Right kidney (tissue), 1 donor: Measurements from ENCODE around the gene SPECC1L.

Source experiments
- DNase-seq: peaks from one replicate; pipeline ENCODE4 v3.0.0-alpha.2; 2016

Gene SPECC1L

DNA sequence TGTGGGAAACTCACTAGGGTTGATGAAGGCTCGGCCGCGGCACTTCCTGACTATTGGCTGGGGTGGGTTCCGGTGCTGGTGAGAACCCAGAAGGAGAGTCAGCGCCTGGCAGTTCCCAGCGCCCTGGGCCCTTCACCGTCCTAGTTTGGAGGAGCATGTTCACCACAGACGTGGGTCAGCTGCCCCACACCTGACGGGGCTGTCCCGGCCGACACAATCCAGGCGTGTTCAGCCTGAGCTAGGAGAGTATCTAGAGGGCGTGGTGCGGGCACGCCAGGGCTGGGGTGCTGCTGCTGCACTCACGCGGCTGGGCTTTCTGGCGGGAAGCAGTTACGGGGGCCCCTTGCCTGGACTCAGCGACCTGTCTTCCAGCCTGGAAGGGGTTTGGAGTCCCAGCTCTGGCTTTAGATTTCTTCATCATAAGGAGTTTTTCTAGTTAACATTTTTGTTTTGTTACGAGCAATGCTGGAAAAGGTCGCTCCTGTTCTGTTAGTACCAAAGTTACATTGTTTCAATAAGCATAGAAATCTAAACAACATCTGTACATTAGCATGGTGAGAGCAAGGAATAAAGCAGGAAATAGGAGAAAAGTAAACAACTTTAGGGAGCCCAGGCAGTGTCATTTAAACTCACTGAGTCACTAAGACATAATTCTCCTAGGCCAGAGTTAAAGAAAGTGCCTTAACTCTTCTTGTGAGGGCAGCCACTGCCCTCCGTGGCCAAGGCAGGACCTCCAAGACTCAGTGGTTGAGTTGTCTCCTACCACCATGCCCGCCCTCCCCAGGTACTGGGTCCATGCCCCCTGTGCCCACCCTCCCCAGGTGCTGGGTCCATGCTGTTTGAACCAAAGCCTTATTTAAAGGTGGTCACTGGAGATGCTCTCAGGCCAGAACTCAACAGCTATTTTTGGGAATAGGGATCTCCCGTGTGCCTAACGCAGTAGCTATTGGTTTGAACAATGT lies 144.6 kb downstream of the SPECC1L start:
- no peak for DNase-seq

DNA sequence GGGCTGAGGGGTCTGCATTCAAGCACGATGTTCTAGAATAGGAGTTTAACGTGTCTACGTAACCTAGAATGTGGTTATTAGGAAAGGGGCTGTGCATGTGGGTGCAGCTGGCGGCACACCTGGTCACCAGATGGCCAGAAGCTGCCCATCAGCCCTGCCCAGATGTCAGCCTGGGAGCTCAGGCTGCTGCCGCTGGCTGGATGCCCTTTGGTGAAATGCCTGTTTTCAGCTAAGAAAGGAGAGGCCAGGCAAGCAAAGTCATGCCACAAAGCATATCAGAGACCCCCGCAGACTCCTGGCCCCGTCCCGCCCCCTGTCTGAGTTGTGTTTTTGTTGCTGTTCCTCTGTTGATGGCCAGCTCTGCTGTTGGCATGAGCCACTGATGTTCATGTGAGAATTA lies 145.5 kb downstream of the SPECC1L start:
- DNase-seq, result no peak

DNA sequence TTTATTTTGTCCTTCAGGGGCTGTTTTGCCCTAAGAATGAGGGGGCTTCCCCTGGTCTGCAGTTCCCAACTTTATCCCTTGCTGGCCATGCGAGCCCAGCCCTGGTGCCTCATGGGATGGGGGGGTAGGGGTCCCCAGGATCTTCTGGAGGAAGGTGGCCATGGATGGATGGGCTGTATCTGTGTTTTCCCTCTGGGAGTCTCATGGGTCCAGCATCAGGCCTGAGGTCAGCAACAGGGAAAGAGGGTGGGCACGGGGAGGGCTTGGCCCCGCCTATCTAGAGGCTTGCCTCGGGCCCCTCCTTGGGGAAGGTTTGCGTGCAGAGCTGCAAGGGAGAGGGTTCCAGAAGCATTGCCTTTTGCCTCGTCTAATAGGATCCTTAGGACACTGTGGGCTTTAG lies 146.0 kb downstream of the SPECC1L start:
- no peak for DNase-seq

DNA sequence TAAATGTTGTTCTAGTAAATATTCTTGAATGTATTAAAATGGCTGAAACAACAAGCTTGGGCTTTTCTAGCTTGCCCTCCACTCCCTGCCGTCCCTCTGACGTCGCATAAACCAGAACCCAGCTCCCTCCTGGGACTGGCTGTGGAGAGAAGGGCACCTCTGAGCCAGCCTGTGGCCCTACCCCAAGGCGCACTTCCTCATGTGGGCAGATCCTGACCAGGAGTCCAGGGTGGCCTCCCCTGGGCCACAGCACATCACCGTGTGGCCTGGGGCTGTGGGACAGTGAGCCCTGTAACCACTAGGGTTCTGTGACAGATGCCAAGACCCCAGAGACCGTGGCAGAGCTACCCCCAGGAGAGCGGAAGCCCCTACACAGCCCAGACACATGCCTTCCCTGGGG lies 146.6 kb downstream of the SPECC1L start:
- no peak for DNase-seq

DNA sequence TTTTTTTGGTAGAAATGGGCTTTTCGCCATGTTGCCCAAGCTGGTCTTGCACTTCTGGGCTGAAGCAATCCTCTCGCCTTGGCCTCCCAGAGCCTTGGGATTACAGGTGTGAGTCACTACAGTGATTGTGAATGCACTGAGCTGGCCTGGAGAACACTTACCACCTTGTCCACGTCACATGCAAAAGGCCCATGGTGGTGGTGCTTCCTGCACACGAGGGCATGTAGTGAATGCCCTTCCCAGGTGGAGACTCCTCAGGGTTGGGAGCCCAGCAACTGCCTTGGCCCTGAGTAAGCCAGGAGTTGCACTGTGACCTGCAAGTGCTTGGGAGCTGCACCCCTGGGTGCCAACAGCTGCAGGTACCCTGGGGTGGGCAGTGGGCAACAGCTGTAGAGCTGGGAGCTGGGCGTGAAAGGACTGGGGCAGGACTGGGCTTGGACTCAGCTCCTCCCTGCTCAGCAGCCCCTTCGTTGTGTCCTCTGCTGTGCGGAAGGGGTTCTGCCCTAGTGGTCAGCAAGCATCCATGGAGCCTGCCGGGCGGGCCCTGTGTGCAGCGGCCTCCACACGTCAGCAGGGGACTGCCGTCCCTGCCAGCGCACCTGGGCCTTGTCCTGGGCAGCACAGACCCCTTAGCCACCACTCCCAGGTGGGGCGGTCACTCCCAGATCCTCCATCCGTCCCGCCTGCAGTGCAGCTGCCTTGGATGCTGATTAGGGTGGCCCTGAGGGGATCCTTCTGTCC lies 147.4 kb downstream of the SPECC1L start:
- no peak for DNase-seq

DNA sequence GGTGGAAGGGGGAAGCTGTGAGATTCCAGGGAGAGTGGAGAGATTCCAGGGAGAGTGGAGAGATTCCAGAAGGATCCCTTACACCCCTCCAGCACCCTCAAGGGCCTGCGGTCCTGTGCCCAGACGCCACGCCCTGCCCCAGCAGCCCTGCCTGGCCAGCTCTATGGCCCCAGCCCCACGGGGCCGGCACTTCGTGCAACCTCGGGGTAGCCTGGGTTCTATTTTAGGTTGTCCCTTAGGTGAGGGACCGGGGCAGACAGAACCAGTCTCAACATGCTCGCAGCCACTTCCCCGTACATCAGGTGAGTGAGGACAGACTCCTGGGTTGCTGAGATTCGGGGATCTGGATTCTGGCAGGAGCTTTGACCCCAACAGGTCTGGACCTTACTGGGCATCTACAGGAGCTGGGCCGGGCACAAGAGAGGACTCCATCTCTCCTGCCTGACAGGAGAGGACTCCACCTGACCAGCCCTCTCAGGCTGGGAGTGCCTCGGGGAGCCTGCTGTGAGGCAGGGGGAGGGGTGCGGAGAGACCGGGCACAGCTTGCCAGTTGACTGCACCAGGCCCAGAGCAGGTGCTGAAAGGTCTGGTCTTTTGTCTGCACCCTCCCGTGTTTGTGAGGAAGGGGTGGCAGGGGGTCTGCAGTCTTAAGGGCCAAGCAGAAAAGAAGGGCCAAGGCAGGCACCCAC lies 148.3 kb downstream of the SPECC1L start:
- DNase-seq, result no peak

DNA sequence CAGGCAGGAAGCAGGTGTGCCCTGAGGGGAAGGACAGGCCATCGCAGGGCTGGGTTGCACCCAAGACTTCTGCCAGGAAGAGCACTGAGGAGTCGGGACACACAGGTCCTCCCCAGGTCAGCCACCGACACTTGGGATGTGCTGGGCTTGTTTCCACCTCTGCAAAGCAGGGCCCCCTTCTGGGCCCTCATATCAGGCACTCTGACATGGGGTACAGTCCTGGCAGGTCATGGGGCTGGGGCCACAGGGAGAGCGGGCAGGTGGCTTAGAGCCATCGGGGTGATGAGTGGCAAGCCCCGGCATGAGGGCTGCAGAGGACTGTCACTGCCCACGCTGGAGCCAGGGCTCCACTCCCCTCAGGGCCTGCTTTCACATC lies 148.8 kb downstream of the SPECC1L start:
- DNase-seq, result no peak

DNA sequence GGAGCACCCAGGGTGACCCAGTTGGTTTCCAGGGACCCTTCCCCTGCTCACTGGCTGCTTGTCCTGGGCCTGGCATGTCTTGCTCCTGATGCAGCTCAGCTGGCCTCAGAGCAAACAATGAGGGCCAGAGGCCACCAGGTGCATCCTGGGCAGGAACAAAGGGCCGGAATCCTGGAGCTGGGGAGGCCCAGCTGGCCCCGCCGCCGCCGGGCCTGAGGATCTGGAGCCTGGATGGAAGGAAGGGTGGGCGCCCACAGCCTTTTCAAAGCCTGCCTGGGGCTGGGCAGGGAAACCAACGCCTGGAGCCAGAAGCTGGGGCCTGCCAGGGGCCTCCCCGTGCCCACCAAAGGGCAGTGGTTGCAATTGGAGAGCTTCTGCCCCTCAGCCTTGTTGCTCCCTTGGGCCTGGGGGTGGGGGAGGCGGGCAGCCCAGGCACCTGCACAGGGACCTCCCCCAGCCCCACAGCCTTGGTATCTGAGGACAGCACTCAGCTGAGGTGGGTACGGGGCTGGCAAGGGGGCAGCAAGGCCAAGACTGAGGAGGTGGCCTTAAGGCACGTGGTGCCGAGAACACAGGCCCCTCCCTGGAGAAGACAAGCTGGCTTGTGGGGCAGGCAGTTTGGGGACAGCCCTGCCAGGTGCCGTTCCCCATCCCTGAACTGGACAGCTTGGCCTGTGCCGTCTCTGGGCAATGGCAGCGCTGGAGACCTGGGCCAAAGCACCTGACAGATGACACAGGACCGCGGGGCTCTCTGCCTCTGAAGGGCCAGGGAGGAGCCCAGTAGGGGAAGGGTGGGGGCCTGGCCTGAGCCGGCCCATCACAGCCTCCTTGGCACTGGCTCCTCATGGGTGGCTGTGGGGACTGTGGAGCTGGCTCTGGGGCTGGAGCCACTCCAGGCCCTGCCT lies 149.7 kb downstream of the SPECC1L start:
- DNase-seq, result no peak

DNA sequence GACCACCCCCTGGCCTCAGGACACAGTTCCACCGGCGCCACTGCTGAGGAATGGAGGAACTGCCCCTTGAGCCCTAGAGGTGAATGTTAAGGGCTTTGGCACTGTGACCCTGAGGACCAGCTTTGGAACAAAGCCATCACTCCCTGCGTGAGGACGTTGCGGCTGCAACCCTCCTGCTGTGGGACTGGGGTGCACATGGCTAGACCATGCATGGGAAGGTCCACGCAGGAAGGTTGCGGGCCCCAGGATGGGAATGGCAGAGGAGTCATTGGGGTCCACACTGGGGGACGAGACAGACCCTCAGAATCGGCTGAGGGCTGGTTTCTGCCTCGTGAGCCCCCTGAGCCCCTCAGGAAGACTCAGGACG lies 150.3 kb downstream of the SPECC1L start:
- no peak for DNase-seq

DNA sequence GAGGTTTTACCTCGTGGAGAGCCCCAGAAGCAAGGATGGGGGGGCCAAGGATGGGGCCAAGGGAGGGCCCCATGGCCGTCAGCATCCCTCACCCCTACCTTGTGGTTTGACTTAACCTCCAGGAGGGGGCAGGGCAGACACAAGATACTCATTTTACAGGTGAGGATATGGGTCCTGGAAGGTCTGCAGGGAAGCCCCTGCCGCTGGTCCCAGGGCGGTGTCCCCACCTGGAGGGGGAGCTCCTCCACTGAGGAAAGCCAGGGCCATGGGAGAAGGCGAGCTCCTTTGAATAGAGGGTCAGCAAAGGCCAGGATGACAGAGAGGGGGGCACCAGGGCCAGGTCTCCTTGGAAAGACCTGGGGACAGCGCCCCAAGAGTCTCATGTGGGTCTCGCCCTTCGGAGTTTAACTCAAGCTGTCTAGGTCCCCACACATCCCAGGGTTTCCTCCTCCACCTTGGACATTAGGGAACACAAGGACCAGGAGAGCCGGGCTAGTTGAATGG lies 150.8 kb downstream of the SPECC1L start:
- no peak for DNase-seq

DNA sequence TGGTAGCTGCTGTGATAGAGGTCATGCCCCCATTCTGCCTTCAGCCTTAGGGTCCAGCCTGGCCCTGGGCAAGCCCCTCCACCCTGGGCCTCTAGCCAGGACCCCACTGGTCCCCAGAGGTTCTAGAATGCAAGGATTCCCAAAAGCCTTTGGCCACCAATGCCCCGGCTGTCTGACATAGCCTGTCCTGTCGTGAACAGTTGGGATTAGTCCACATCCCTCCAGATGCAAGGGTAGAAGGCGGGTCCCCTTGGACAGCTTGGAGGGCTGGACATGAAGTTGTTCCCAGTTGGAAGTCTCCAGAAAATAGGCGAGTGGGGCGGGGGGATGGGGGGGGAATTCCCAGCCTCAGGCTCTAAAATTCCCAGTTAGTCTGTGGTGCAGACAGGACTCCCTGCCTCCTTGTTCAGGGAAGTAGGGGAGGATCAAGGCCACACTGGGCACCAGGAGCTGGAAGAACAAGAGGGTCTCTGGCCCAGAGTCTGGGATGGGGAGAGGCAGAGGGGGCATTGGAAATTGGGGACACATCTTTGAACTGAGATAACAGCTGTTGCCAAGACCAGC lies 151.6 kb downstream of the SPECC1L start:
- no peak for DNase-seq

DNA sequence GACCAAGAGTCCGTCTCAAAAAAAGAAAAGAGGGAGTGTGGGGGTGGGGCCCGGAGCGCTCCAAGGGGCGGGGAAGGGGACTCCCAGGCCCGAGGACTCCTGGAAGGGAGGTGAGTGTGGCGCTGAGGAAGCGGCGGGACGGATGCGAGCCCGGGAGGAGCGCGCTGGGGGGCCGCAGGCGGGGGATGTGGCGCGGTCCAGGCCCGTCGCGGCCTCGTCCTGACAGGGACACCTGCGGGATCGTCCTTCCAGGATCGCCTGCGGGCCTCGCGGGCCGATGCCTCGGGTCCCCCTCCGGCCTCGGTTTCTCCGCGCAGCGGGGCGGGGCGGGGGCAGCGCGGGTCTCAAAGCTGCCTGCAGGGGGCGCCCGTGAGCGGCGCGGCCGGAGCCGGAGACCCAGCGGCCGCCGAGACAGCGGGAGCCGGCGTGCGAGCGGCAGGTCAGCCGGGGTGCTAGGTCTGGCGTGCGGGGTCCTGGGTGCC lies 152.9 kb downstream of the SPECC1L start:
- DNase-seq, result peak; percentile 63

DNA sequence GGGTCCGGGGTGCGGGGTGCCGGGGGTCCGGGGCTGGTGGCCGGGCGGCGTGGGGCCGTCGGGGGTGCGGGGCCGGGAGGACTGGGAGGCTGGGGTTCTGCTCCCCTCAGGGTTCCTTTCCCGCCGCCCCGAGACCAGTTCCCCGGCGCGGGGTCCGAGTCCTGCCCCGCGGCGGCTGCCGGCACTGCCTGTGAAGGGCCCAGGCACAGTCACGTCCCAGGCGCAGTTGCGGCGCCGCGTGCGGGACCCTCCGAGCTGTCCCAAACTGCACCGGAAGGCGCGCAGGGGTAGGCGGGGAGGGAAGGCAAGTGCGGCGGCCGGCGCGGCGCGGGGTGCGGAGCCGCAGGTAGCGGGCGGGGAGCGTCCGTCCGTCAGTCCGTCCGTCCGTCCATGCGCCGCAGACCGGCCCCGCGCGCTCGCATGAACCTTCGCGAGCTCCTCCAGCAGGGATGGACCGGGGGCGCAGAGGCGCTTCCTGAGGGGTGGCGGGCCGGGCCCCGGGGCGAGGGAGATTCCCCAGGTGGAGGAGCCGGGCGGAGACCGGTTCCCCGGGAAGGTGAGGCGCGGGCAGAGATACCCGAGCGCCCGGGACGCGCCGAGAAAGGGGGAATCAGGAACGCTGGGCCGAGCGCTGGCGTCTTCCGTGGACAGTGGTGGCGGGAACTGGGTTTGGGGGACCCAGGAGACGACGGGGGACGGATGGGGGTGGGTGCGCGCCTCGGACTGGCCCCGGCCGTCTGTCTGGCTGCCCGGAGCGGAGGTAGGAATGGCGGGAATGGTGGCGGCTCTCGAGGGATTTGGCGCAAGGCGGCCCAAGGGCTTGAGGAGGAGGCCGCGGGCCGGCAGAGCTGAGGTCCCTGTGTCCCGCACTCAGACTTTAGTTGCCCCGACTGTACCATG lies 153.6 kb downstream of the SPECC1L start:
- peak; percentile 66 for DNase-seq

DNA sequence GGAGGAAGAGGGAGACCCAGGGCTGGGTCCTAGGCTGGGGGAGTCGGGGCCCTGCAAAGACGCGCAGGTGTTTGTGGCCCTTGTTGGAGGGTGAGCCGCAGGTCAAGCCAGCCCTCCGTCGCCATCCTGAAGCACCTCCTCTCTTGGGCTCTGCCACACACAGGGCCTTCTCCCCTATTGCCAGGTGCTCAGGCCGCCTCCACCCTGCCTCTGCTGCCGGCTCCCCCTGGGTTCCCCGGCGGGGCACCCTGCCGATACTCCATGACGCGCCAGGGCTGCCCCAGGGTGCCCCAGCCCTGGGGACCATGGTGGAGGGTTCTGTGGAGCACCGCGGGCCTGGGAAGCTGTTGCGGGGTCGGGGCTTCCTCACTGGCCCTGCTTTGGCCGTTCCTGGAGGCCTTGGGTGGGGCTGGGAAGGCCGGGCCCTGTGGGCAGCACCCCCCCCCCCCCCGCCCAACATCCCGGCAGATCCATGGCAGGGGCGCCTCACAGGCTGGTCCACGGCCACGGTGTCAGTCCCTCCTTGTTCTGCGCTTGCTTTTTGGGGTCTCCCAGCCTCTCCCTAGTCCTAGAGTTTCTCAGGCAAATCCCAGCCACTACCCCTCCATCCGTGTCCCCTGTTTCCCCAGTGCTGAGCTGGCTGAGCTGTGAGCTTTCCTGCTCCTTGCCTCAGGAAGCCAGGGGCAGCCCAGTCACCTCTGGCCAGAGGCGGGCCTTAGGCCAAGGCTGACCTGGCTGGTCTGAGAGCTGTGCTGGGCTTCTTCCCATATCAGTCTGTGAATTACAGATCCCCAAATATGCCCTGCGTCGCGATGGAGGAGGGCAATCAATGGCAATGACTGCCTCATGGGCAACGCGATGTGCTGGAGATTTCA lies 154.5 kb downstream of the SPECC1L start:
- no peak for DNase-seq

DNA sequence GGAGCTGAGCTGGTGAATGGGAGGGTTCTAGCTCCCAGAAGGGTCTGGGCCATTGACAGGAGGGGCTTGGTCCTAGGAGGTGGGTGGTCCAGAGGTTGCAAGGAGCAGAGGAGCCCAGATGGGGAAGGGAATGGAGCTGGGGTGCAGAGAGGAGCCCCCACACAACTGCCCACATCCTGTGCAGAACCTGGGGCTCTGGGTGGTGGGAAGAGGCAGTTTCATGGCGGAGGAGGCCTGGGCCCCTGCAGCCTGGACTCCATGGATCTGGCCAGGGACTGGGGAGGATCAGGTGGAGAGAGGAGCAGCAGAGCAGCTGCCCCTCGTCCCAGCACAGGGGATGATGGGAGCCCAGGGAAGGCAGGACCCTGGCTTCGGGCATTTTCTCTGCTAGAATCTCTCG lies 155.8 kb downstream of the SPECC1L start:
- DNase-seq, result no peak

DNA sequence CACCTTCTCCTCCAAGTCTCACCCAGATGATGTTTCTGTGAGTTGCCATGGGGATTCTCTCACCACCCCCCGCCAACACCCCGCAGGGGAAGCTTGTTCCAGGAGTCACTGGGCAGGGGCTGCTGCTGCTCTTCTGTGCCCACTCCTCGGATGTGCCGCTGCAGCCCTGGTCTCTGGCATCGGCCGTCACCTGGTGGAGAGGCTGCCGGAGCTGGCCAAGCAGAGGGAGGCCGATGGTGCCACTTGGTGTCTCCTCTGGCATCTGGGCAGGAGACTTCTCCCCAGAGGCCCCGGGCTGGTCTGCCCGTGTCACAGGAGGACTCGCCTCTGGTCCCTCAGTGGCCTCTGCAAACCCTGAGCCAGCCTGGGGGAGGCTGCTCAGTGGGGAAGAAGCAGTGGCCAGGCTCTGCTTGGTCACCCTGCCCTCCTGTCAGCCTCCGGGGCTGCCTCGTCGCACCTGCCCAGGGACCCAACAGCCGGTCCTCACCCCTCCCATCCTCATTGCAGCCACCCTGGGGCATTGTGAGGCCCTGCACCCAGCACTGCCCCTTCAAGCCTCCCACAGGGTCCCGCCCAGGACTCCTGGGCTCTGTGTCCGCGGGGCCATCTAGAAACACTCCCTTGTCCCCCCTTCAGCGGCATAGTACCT lies 156.3 kb downstream of the SPECC1L start:
- DNase-seq, result no peak

DNA sequence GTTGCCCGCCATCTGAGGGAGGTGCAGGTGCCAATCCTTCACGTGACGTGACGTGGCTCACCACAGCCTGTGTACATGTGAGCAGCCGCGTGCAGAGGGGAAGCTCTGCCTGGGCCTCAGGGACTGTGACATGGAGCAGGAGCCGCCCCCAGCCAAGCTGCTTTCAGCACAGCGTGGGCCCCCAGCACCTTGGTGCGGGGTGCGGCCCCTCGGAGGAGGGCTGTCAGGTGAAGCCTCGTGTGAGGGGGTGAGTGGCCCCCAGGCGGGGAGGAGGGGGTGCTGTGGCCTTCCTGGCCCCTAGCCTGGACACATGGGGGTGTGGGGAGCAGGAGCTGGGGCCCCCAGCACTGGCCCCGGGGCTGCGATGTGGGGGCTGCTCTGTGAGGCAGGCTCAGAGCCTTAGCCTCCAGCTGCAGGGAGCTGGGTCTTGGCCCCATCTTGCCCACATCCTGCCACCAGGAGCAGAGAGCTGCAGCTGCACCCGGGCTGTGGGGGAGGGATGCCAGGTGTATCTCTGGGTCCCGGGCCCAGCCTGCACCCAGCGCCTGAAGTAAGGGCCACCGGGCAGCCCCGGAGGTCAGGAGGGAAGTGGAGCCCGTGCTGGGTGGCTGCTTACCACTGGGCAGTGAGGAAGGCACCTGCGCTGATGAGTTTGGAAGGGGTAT lies 157.0 kb downstream of the SPECC1L start, which contains the start of gene ADORA2A:
Gene ADORA2A, plus strand, starts transcription at position 100 of the 665 bp plus-strand sequence. CDS start 5,806 bp downstream, outside the sequence.
- DNase-seq, result no peak
